NCI-H2081 treated with DMSO at 0.1 percent for 48 hours (cell line): ENCODE data around the gene ELOVL5.
"Not testable (repeated sequence)": the region's sequence is repeated elsewhere in the genome, so short reads cannot be mapped to it uniquely, and the experiment has no call there.

Experiments
- DNase-seq: peaks from one replicate; lab custom pipeline; 2025; lab: John Stamatoyannopoulos, UW

The ELOVL5 gene

GRCh38 chr6:53359095-53359842 lies 10.5 kb upstream of the ELOVL5 start:
- peak; percentile 81 for DNase-seq

DNA sequence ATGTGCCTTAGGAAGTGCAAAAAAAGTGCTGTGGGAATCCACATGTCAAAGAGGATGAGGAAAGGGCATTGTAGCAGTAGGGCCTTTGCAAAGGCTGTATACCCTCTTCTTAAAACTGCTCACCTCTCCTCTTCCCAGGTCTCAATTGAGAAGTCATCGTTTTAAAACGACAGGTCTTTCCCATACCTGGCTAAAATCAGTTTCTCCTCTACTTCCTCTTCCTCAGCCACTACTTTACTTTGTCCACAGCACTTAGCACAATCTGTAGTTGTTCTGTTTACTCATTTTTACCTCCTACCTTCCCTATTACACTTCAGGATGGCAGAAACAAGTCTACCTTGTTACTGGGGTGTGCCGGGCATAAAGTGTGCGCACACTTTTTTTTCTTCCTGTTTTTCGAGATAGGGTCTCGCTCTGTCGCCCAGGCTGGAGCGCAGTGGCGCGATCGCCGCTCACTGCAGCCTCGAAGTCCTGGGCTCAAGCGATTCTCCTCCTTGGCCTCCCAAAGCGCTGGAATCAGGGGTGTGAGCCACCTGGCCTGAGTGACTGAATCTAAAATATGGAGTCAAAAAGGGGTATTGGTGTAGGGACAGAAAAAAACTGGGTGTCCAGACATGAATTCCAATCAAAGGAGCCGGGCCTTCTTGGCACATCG lies 9.8 kb upstream of the ELOVL5 start:
- DNase-seq, result no peak

GRCh38 chr6:53357576-53358360 lies 9.0 kb upstream of the ELOVL5 start:
- DNase-seq, result no peak

GRCh38 chr6:53353624-53354023 lies 4.9 kb upstream of the ELOVL5 start:
- DNase-seq, result no peak

- no peak for DNase-seq
These were observed 3.6 kb upstream of the ELOVL5 start for GRCh38 chr6:53352360-53352759.

DNA sequence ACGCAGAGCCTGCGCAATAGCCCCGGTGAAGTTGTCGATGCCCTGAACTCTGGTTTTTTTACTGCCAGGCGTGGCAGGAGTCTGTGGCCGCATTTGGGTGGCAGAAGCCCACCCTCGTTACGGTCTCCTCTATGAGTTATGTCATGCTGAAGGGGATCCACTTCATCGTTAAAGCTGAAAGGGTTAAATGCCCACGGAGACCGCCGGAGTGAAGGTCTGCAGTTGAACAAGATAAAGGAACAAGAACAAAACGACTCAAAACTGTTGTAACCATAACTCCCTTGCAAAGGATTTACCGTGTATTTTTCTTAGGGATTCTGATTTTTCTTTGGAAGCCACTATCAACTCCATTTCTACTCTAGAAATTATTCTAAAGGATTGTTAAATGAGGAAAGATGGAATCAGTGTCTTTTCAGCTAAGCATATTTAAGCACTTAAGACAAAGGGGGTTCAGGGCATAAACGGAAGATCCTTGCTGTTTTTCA lies 501 bp upstream of the ELOVL5 start:
- no peak for DNase-seq

- no peak for DNase-seq
These were observed 804 bp downstream of the ELOVL5 start for GRCh38 chr6:53347921-53348370.

GRCh38 chr6:53347250-53347920 lies 1.4 kb downstream of the ELOVL5 start:
- DNase-seq, result no peak

GRCh38 chr6:53346049-53346448 lies 2.7 kb downstream of the ELOVL5 start:
- DNase-seq, result not testable (repeated sequence)

GRCh38 chr6:53344969-53345368 lies 3.8 kb downstream of the ELOVL5 start:
- no peak for DNase-seq

- no peak for DNase-seq
These were observed 5.7 kb downstream of the ELOVL5 start for GRCh38 chr6:53343092-53343491.

DNA sequence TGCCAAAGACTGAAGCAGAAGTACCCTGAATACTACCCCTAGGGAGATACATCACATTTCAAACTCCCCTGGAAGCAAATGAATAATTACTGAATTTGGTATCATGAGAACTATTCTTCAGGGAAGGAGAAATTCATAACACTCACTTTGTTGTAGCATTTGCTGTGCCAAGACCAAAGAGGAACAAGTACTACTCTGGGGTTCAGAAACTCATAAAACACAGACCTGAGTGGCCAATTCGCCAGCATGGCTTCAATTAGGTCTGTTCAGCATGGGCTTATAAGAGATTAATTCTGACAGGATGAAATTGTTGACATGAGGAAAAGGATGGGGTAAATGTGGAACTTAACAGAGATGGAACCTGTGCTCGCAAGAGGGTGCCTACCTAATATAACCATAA lies 6.5 kb downstream of the ELOVL5 start:
- DNase-seq, result no peak

- no peak for DNase-seq
These were observed 8.2 kb downstream of the ELOVL5 start for GRCh38 chr6:53340536-53340935.

DNA sequence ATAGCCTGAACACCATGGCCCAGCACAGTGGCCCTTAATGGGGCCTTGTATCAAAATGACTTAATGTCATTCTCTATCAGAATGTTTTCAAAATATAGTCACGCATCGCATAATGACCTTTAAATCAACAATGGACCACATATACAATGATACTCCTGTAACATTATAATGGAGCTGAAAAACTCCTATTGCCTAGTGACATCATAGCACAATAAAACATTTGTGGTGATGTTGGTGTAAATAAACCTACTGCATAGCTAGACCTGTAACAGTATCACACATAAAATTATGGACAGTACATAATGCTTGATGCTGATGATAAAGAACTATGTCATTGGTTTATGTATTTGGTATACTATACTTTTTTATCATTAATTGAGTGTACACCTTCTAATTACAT lies 9.3 kb downstream of the ELOVL5 start:
- no peak for DNase-seq

DNA sequence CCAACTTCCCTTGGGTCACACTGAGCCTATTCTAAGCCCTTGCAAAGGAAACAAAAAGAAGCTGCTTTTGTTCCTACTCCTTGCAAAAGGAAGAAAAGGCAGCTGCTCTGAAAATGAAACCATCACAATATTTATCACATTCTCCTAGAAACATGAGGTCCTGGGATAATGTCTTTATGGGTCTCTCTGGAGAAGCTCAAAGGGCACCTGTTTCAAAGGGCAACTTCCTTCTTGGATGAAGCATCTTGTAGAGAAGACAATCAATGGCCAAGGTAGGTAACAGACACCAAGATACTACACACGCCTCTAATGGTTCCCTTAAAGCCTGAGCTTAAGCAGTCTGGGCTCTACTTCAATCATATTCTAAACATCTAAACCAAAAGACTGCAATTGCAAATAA lies 10.4 kb downstream of the ELOVL5 start:
- DNase-seq, result no peak

DNA sequence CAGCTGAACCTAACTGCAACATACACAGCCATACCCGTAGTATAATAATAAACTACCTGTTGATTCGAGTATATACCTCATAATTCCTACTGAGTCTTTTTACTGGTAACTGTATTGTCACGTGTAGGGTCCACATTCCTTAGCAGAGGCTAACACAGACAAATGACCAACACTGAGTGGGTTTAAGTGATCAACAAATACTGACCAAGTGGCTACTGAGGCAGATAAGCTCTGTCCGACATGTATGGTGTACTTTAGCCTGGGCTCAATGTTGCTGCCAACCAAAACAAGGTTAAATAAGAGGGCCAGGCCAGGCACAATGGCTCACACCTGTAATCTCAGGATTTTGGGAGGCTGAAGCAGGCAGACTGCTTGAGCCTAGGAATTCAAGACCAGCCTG lies 12.7 kb downstream of the ELOVL5 start:
- no peak for DNase-seq

- no peak for DNase-seq
These were observed 13.3 kb downstream of the ELOVL5 start for GRCh38 chr6:53335224-53335994.

DNA sequence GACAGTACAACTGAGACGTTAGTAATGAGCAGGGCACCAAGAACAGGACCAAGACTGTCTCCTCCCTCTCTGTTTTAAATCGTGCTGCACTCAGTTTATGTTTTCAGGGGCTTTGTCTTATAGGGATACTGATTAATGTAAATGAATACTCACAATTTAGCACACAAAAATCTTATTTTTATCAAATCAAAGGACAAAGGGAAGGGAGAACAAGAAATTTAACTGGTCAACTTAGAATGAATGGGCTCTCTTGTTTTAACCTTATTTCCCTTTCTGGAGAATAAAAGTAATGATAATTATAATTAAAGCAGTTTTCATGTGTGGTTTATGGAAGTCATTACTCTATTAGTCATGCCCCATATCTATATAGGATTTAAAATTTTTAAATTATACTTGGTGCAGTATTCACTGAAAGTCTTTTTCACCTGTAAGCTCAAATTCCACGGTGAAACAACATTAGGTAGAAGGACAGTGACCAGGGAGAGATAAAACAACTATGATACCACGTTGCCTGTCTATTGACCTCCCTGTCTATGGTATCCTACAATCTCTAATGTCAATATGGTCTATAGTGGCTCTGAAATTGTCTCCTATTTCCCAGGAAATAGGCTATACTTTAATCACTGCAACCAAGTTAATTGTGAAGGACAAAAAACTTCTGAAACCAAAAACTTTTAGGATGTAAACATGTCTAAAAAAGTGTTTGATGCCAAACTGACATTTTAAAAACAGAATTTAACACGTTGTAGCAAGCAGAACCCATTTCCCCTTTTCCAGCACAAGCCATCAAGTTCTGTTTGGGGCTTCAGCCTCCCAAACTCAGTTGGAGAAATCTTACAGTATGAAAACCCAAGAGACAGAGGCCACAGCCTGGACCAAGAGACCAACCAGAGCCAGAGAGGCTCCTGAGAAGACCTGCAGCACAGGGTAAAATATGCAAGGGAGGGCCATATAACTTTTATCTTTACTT lies 15.0 kb downstream of the ELOVL5 start:
- DNase-seq, result no peak

GRCh38 chr6:53331678-53332077 lies 17.1 kb downstream of the ELOVL5 start:
- DNase-seq, result no peak

GRCh38 chr6:53330137-53330536 lies 18.6 kb downstream of the ELOVL5 start:
- no peak for DNase-seq
